HepG2 (cell line): ENCODE data around the gene LSM3. TPM values are rescaled to one million over a fixed set of nuclear protein-coding genes. Genes with fewer than 3 reads are reported as not detected.
A peak's percentile ranks its signal among the peaks of the same experiment; 100 is the strongest.

ENCODE experiments used
- KDM1A ChIP-seq: IDR thresholded peaks from 2 replicates; pipeline ENCODE4 v1.6.1; 2016; ENCODE audit warnings: missing compliant biosample characterization
- MLLT10 ChIP-seq: sonication (generic); formaldehyde crosslinking; IDR thresholded peaks from 2 replicates; pipeline ENCODE4 v1.4.0; 2020; ENCODE audit warnings: missing genetic modification reagents
- NAIF1 ChIP-seq: sonication (generic); formaldehyde crosslinking; IDR thresholded peaks from 2 replicates; pipeline ENCODE4 v1.5.0; 2020; ENCODE audit warnings: mild to moderate bottlenecking, missing genetic modification reagents, borderline replicate concordance
- PLRG1 ChIP-seq: fragments of 450-650 bp; conservative IDR thresholded peaks from 2 replicates; pipeline ENCODE4 v1.6.1; 2016
- SAFB2 ChIP-seq: sonication (generic); formaldehyde crosslinking; IDR thresholded peaks from 2 replicates; pipeline ENCODE4 v1.5.1; 2020; ENCODE audit warnings: missing genetic modification reagents, low read depth, mild to moderate bottlenecking, borderline replicate concordance
- SALL2 ChIP-seq: sonication (generic); formaldehyde crosslinking; IDR thresholded peaks from 2 replicates; pipeline ENCODE4 v1.8.1; 2023; ENCODE audit warnings: mild to moderate bottlenecking, missing genetic modification reagents, inconsistent platforms
- TARDBP ChIP-seq: sonication (generic); formaldehyde crosslinking; IDR thresholded peaks from 2 replicates; pipeline ENCODE4 v1.8.0; 2022; ENCODE audit warnings: mild to moderate bottlenecking, missing genetic modification reagents
- YEATS2 ChIP-seq: sonication (generic); formaldehyde crosslinking; IDR thresholded peaks from 2 replicates; pipeline ENCODE4 v1.4.0; 2020; ENCODE audit warnings: missing genetic modification reagents, borderline replicate concordance
- ZNF225 ChIP-seq: sonication (generic); formaldehyde crosslinking; IDR thresholded peaks from 2 replicates; pipeline ENCODE4 v1.4.0; 2020; ENCODE audit warnings: mild to moderate bottlenecking, missing genetic modification reagents
- ZNF616 ChIP-seq: sonication (generic); formaldehyde crosslinking; IDR thresholded peaks from 2 replicates; pipeline ENCODE4 v1.5.0; 2020; ENCODE audit warnings: low read depth, mild to moderate bottlenecking, missing genetic modification reagents
- ZNF629 ChIP-seq: sonication (generic); formaldehyde crosslinking; conservative IDR thresholded peaks from 2 replicates; pipeline ENCODE4 v1.5.0; 2020; ENCODE audit warnings: missing genetic modification reagents
- ZNF749 ChIP-seq: sonication (generic); formaldehyde crosslinking; IDR thresholded peaks from 2 replicates; pipeline ENCODE4 v1.8.0; 2022; ENCODE audit warnings: mild to moderate bottlenecking, missing genetic modification reagents, moderate library complexity, borderline replicate concordance
- ZSCAN9 ChIP-seq: IDR thresholded peaks from 2 replicates; pipeline ENCODE4 v1.6.1; 2016; ENCODE audit warnings: borderline replicate concordance
- polyA plus RNA-seq, 8 experiments: library from polyadenylated mRNA; depleted of rRNA in 3 of 8; stranded (reverse) in 7 of 8; unstranded in 1 of 8; fragments of >200 nt; fragmentation: Illumina TruSeq in 4 of 8; extraction: Trizol in 4 of 8; gene quantifications; 2 replicates each; pipeline versions ENCODE4 v1.2.1 to v1.2.3, GENCODE V29; 2011 to 2016; ENCODE audit warnings: low read depth in 4 of 8, missing spikeins in 1 of 8, mixed read lengths in 1 of 8; ENCODE audit not compliant: insufficient read depth in 1 of 8
- total RNA-seq, 5 experiments: library from RNA; depleted of rRNA; stranded (reverse); fragments of >200 nt; fragmentation: Illumina TruSeq; extraction: Trizol; gene quantifications; 2 replicates each; pipeline ENCODE4 v1.2.3, GENCODE V29; 2016; ENCODE audit warnings: low read depth in 1 of 5
- TF ChIP-seq, protein P1 (sequence below): sonication (generic); formaldehyde crosslinking; IDR thresholded peaks from 2 replicates; pipeline ENCODE4 v1.4.0; 2020; ENCODE audit warnings: missing genetic modification reagents
- TF ChIP-seq, protein P2 (sequence below): sonication (generic); formaldehyde crosslinking; IDR thresholded peaks from 2 replicates; pipeline ENCODE4 v1.4.0; 2020; ENCODE audit warnings: missing genetic modification reagents
- TF ChIP-seq, protein P3 (sequence below): sonication (generic); formaldehyde crosslinking; IDR thresholded peaks from 2 replicates; pipeline ENCODE4 v1.4.0; 2020; ENCODE audit warnings: missing genetic modification reagents
- TF ChIP-seq, protein P4 (sequence below): sonication (generic); formaldehyde crosslinking; IDR thresholded peaks from 2 replicates; pipeline ENCODE4 v1.9.0; 2021; ENCODE audit warnings: missing genetic modification reagents, mild to moderate bottlenecking, borderline replicate concordance
- TF ChIP-seq, protein P5 (sequence below): IDR thresholded peaks from 2 replicates; pipeline ENCODE4 v1.6.1; 2016; ENCODE audit warnings: missing compliant biosample characterization, missing genetic modification reagents, borderline replicate concordance
- TF ChIP-seq, protein P6 (sequence below): sonication (generic); formaldehyde crosslinking; conservative IDR thresholded peaks from 2 replicates; pipeline ENCODE4 v1.4.0; 2020; ENCODE audit warnings: missing genetic modification reagents

LSM3 gene
- total and polyA plus RNA-seq, 2 of the 13 experiments (the other 11 are each of a cell fraction or from before 2014, with no cell fraction given): 5.1 to 19.4 TPM

DNA sequence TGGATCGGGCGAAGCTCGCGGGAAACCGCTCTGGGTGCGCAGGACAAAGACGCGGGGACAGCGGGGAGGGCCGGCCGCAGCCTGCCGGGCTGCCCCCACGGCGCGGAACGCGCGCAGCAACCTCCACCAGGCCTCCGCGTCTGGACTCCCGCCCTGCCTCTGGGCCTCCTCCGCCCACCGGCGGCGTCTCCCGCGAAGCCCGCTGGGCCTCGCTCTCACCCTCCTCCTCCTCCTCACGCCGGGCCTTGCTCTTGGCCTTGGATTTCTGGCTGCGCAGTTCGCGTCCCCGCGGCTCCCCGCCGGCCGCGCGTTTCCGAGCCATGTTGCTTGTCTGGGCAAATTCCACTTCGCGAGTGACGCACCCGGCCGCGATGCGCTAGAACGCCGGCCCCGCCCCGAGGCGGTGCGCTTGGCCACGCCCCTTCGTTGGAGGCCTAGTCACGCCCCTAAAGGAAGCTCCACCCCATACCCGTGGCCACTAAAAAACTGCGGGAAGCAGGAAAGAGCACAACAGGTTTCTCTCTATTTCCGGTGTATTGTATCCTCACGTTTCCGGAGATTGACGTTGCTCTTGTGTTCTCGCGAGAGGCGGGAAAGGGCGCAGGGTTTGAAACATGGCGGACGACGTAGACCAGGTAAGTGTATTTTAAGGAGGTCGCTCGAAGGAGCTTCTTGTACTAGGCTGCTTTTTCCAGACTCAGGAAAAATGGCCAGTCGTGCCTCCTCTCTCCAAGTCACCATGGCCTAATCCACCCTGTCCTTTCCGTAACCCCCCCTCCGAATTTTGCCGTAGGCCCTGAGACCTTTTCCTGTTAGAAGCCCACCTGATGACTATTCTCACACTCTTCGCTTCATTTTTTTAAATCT, at the start of gene LSM3, which contains the start of gene XPC (continued):
- TF ChIP-seq ZNF616 (CRISPR knock-in tag): peak; percentile 76; the same call in 1 of the 2 replicates
- TF ChIP-seq, protein P1, sequence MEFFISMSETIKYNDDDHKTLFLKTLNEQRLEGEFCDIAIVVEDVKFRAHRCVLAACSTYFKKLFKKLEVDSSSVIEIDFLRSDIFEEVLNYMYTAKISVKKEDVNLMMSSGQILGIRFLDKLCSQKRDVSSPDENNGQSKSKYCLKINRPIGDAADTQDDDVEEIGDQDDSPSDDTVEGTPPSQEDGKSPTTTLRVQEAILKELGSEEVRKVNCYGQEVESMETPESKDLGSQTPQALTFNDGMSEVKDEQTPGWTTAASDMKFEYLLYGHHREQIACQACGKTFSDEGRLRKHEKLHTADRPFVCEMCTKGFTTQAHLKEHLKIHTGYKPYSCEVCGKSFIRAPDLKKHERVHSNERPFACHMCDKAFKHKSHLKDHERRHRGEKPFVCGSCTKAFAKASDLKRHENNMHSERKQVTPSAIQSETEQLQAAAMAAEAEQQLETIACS (CRISPR knock-in tag): peak; percentile 75
- peak; percentile 90 for TF ChIP-seq SALL2
- 0 out of 2 replicates have a peak, but pooled peaks have one; percentile 29 for TF ChIP-seq SAFB2 (CRISPR knock-in tag)
- TF ChIP-seq, protein P2, sequence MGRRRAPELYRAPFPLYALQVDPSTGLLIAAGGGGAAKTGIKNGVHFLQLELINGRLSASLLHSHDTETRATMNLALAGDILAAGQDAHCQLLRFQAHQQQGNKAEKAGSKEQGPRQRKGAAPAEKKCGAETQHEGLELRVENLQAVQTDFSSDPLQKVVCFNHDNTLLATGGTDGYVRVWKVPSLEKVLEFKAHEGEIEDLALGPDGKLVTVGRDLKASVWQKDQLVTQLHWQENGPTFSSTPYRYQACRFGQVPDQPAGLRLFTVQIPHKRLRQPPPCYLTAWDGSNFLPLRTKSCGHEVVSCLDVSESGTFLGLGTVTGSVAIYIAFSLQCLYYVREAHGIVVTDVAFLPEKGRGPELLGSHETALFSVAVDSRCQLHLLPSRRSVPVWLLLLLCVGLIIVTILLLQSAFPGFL (CRISPR knock-in tag): no peak
- TF ChIP-seq, protein P3, sequence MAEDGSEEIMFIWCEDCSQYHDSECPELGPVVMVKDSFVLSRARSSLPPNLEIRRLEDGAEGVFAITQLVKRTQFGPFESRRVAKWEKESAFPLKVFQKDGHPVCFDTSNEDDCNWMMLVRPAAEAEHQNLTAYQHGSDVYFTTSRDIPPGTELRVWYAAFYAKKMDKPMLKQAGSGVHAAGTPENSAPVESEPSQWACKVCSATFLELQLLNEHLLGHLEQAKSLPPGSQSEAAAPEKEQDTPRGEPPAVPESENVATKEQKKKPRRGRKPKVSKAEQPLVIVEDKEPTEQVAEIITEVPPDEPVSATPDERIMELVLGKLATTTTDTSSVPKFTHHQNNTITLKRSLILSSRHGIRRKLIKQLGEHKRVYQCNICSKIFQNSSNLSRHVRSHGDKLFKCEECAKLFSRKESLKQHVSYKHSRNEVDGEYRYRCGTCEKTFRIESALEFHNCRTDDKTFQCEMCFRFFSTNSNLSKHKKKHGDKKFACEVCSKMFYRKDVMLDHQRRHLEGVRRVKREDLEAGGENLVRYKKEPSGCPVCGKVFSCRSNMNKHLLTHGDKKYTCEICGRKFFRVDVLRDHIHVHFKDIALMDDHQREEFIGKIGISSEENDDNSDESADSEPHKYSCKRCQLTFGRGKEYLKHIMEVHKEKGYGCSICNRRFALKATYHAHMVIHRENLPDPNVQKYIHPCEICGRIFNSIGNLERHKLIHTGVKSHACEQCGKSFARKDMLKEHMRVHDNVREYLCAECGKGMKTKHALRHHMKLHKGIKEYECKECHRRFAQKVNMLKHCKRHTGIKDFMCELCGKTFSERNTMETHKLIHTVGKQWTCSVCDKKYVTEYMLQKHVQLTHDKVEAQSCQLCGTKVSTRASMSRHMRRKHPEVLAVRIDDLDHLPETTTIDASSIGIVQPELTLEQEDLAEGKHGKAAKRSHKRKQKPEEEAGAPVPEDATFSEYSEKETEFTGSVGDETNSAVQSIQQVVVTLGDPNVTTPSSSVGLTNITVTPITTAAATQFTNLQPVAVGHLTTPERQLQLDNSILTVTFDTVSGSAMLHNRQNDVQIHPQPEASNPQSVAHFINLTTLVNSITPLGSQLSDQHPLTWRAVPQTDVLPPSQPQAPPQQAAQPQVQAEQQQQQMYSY (CRISPR knock-in tag): 0 out of 2 replicates have a peak, but pooled peaks have one; percentile 25
- TF ChIP-seq ZNF225 (CRISPR knock-in tag): peak; percentile 85; the same call in 1 of the 2 replicates
- TF ChIP-seq, protein P4, sequence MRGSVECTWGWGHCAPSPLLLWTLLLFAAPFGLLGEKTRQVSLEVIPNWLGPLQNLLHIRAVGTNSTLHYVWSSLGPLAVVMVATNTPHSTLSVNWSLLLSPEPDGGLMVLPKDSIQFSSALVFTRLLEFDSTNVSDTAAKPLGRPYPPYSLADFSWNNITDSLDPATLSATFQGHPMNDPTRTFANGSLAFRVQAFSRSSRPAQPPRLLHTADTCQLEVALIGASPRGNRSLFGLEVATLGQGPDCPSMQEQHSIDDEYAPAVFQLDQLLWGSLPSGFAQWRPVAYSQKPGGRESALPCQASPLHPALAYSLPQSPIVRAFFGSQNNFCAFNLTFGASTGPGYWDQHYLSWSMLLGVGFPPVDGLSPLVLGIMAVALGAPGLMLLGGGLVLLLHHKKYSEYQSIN: no peak
- peak; percentile 72 for TF ChIP-seq TARDBP (CRISPR knock-in tag)
- no peak; the same call in 1 of the 2 replicates for TF ChIP-seq NAIF1 (CRISPR knock-in tag)
- TF ChIP-seq ZNF629: no peak
- TF ChIP-seq KDM1A (CRISPR knock-in tag): no peak
- TF ChIP-seq ZSCAN9: peak; percentile 24; the same call in 1 of the 2 replicates
- TF ChIP-seq YEATS2 (CRISPR knock-in tag): peak; percentile 91
- TF ChIP-seq, protein P5, sequence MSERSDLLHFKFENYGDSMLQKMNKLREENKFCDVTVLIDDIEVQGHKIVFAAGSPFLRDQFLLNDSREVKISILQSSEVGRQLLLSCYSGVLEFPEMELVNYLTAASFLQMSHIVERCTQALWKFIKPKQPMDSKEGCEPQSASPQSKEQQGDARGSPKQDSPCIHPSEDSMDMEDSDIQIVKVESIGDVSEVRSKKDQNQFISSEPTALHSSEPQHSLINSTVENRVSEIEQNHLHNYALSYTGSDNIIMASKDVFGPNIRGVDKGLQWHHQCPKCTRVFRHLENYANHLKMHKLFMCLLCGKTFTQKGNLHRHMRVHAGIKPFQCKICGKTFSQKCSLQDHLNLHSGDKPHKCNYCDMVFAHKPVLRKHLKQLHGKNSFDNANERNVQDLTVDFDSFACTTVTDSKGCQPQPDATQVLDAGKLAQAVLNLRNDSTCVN (CRISPR knock-in tag): peak; percentile 67; the same call in 1 of the 2 replicates
- peak; percentile 66; the same call in 1 of the 2 replicates for TF ChIP-seq ZNF749 (CRISPR knock-in tag)
- TF ChIP-seq MLLT10 (CRISPR knock-in tag): no peak
- no peak for TF ChIP-seq PLRG1
- TF ChIP-seq, protein P6, sequence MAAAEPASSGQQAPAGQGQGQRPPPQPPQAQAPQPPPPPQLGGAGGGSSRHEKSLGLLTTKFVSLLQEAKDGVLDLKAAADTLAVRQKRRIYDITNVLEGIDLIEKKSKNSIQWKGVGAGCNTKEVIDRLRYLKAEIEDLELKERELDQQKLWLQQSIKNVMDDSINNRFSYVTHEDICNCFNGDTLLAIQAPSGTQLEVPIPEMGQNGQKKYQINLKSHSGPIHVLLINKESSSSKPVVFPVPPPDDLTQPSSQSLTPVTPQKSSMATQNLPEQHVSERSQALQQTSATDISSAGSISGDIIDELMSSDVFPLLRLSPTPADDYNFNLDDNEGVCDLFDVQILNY (CRISPR knock-in tag): peak; percentile 56
